HG03575 (cell line): ENCODE measurements around the gene RRAD.

Experiments used
- ATAC-seq: cut with Tn5 transposase; IDR thresholded peaks from one replicate; pipeline ENCODE4 v1.9.1; 2021; ENCODE audit not compliant: unreplicated experiment, insufficient number of reproducible peaks, low FRiP score; ENCODE audit errors: extremely low read depth

RRAD gene

GRCh38 chr16:66891797-66892196, 33.5 kb downstream of the RRAD start:
- ATAC-seq, result no peak

- no peak for ATAC-seq
Measured at GRCh38 chr16:66891360-66891759, 34.0 kb downstream of the RRAD start.

- no peak for ATAC-seq
Measured at GRCh38 chr16:66890799-66891198, 34.5 kb downstream of the RRAD start.

GRCh38 chr16:66889622-66890021, 35.7 kb downstream of the RRAD start:
- ATAC-seq, result no peak

GRCh38 chr16:66888647-66889615, 36.4 kb downstream of the RRAD start:
- ATAC-seq, result no peak

GRCh38 chr16:66886914-66887313, 38.4 kb downstream of the RRAD start:
- ATAC-seq, result no peak

- ATAC-seq, result no peak
Measured at GRCh38 chr16:66886321-66886720, 39.0 kb downstream of the RRAD start.

DNA sequence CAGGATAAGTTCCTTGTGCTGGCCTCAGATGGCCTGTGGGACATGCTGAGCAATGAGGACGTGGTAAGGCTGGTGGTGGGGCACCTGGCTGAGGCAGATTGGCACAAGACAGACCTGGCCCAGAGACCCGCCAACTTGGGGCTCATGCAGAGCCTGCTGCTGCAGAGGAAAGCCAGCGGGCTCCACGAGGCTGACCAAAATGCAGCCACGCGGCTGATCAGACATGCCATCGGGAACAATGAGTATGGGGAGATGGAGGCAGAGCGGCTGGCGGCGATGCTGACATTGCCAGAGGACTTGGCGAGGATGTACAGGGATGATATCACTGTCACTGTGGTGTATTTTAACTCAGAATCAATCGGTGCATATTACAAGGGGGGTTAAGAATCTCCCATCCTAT, 39.8 kb downstream of the RRAD start:
- no peak for ATAC-seq

- ATAC-seq, result no peak
Measured at GRCh38 chr16:66882702-66883101, 42.6 kb downstream of the RRAD start.

DNA sequence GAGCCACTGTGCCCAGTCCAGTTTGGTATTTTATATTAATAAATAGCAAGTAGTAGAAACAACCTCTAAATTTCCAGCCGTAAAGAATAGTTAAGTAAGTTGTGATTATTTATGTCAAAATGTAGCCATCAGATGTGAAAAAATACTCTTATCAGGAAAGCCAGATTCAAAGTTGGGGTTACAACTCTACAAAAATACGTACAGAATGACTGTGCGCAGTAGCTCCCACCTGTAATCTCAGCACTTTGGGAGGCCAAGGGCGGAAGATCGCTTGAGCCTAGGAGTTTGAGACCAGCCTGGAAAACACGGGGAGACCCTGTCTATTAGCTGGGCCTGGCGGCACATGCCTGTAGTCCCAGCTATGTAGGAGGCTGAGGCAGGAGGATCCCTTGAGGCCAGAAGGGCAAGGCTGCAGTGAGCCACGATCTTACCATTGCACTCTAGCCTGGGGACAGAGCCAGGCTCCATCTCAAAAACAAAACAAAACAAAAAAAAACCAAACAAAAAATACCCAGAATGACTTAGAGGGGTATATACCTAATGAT, 43.3 kb downstream of the RRAD start:
- no peak for ATAC-seq

- ATAC-seq, result no peak
Measured at GRCh38 chr16:66881560-66881959, 43.8 kb downstream of the RRAD start.

DNA sequence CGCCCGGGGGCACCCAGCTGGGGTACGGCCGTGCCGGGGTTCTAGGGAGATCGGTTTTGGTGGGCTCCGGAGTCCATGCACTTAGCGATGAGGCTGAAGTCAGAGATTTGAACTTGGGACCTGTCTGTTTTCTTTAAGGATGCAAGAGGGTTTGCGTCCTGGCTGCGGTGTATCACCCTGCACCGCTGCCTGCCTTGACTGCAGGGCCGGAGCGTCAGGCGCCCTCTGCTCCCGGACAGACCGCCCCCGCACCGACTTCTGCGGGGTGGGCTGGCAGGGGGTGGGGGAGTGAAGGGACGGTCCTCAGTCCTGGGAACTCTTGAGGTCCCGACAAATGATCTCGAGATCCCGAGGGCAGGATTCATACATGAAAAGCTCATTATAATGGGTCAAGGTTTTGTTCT, 44.3 kb downstream of the RRAD start:
- no peak for ATAC-seq

DNA sequence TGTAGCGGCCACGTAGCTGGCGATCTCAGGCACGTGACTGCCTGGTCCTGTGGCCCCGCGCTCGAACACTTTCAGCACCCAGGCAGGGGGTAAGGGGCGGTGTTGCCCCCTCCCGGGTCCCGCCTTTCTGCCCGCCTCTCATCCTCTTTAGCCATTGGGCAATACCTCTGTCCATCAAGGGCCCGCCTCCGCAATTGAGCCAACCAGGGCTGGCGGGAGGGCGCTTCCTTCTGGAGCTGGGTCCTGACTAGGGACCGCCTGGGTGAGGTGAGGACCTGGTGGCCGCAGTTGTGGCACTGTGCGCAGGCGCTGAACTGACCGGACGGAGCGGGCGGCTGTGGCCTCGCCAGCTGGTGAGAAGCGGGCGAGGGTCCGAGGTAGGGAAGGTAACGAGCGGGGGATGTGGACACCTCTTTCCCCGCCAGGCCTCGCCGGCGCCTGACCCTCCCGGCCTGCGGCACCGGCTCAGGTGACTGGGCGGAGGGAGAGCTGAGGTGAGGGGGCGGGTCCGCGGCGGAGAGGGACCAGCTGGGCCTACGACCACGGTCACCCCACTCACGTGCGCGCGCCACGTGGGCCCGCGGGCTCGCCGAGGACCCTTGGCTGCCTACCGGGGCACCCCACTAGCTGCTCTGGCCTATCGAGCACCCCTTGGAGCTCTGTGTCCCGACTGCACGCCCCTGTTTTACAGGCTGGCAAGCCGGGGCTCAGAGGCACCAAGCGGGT, 44.9 kb downstream of the RRAD start, which contains the start of gene PDP2:
Gene PDP2 (plus strand): TSS at position 228 of the 726 bp plus-strand sequence. CDS start 3,770 bp downstream, outside the sequence.
- peak; percentile 60 for ATAC-seq

DNA sequence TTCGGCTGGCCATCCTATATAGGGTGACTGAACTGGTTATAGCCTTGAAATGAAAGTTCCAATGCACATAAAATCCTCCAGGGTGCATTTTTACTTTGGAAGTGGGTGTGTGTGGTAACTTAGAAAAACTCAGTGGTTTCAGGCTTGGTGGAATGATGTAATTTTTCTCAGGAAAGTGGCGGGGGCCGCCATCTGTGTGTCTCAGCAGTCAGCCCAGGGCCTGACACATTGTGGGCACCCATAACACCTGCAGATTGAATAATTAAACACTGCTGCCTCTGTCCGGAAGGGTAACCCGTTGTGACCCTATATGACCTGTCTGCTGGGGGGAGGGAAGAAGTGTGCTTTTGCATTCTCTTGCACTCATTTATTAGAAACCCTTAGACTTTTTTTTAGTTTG, 47.3 kb downstream of the RRAD start:
- ATAC-seq, result no peak

DNA sequence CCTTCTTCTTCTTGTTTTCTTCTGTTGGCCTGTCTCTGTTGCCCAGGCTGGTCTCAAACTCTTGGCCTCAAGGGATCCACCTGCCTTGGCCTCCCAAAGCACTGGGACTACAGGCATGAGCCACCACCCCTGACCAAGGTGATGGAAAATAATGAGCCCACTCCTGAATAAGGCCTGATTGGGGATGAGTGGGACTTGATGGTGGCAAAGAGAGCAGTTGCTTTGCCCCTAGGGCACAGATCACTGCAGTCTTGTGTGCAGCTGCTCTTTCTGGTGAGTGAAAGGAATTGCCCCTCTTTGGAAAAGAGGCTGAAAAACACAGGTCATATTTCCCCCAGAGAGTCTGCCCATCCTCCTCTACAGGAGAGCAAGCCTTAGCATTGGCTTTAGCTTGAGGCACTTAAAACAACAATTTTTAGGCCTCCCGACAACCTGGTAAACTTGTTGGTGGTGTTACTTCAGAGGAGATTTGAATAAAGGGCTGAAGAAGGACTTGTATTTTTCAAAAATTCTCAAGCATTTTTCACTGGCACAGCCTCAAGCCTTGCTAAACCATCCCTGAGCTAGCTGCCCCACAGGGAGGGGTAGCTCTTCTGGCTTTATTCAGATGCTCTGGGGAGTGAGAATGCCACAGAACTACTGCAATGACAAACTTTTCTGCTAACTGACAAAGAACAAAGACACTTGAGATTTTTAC, 51.1 kb downstream of the RRAD start:
- ATAC-seq, result no peak

DNA sequence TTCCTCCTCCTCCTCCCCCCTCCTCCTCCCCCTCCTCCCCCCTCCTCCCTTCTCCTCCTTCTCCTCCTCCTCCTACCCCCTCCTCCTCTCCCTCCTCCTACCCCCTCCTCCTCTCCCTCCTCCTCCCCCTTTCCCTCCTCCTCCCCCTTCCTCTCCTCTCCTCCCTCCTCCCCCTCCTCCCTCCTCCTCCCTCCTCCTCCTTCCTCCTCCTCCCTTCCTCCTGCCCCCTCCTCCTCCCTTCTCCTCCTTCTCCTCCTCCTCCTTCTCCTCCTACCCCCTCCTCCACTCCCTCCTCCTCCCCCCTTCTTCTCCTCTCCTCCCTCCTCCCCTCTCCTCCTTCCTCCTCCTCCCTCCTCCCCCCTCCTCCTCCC, 51.7 kb downstream of the RRAD start:
- no peak for ATAC-seq

- peak; percentile 58 for ATAC-seq
Measured at GRCh38 chr16:66872943-66873684, 52.2 kb downstream of the RRAD start.

GRCh38 chr16:66872559-66872942, 52.8 kb downstream of the RRAD start:
- no peak for ATAC-seq

DNA sequence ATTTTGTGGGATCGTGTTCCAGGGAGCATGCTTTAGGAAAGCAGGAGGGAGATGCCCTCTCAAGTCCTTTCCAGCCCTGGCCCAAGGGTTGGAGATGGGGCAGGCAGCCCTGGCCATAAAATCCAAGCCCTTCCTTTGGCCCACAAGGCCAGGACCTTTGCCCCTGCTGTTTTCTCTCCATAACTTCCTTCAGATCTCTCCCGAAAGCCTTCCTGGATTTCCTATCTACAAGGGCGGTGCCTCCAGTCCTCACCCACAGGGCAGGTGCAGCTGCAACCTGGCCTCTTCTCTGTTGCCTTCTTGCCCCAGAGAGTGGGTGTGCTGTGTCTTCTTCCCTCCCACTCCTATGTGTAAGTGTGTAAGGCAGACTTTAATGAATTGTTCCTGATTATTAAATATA, 53.5 kb downstream of the RRAD start:
- no peak for ATAC-seq
